ENCODE measurements around the gene NPSR1. TPM values are rescaled to one million over a fixed set of nuclear protein-coding genes. Genes with fewer than 3 reads are reported as not detected.
"Not testable (repeated sequence)": the region's sequence is repeated elsewhere in the genome, so short reads cannot be mapped to it uniquely, and the experiment has no call there.

Gene NPSR1
- total and polyA plus RNA-seq, 8 donors = not detected

DNA sequence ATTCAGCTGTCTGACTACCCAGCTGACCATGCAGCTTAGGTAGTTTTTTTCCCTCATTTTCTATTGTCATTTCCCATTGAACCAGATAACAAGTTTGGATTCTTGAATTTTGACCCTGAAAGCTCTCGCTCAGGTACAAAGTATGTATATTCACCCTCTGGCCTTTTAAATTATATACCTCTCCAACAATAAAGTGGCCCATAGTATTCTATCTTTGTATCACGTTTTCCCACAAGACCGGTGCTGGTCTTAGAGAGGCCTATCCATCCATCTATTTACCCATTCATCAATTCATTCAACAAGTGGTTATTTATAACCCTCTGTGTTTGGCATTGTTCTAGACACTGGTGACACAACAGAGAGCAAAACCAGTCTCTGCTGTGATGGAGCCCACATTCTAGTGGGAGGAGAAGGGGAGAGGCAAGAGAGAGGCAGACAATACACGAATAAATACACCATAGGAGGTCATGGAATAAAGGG is 35.2 kb upstream of the NPSR1 start:
- no peaks in the 10 kb centered on the region for H3K36me3 ChIP-seq
- intact Hi-C loops (cut with DNase I; ENCODE audit: low total_unique reads) = no loop called here
- H3K27ac ChIP-seq = no peak overlapping the region

DNA sequence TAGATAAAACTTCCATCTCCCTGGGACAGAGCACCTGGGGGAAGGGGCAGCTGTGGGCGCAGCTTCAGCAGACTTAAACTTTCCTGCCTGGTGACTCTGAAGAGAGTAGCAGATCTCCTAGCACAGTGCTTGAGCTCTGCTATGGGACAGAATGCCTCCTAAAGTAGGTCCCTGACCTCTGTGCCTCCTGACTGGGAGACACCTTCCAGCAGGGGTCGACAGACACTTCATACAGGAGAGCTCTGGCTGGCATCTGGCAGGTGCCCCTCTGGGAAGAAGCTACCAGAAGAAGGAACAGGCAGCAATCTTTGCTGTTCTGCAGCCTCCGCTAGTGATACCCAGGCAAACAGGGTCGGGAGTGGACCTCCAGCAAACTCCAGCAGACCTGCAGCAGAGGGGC is 29.4 kb upstream of the NPSR1 start:
- H3K27me3 ChIP-seq; intact Hi-C loops (cut with DNase I; ENCODE audit: low total_unique reads); H3K4me3 ChIP-seq; DNase-seq; H3K4me1 ChIP-seq; H3K27ac ChIP-seq; H3K9me3 ChIP-seq; H3K36me3 ChIP-seq: not testable (repeated sequence)
- 63 to 78% (median 74%) methylated on average over 4 of the region's 4 CpGs for WGBS, 5 donors

More for the DNA sequence above, 35.2 kb upstream of the NPSR1 start:
- Histone ChIP-seq H3K9me3 (peaks cover 0 to 5% (median 2%) of the 10 kb centered on the region in 4 donors), H3K4me3 (no peak overlapping the region), H3K27me3 (no peaks in the 10 kb centered on the region), H3K4me1 (no peaks in the 10 kb centered on the region)
- 46 to 62% (median 49%) methylated on average over 4 of the region's 4 CpGs for WGBS, 5 donors
- TF ChIP-seq EP300 (IDR thresholded peaks at IDR 0.05) (no peak), POLR2A (IDR thresholded peaks at IDR 0.05) (no peak), POLR2AphosphoS5 (IDR thresholded peaks at IDR 0.05) (no peak)
- TF ChIP-seq, protein P1, sequence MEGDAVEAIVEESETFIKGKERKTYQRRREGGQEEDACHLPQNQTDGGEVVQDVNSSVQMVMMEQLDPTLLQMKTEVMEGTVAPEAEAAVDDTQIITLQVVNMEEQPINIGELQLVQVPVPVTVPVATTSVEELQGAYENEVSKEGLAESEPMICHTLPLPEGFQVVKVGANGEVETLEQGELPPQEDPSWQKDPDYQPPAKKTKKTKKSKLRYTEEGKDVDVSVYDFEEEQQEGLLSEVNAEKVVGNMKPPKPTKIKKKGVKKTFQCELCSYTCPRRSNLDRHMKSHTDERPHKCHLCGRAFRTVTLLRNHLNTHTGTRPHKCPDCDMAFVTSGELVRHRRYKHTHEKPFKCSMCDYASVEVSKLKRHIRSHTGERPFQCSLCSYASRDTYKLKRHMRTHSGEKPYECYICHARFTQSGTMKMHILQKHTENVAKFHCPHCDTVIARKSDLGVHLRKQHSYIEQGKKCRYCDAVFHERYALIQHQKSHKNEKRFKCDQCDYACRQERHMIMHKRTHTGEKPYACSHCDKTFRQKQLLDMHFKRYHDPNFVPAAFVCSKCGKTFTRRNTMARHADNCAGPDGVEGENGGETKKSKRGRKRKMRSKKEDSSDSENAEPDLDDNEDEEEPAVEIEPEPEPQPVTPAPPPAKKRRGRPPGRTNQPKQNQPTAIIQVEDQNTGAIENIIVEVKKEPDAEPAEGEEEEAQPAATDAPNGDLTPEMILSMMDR (IDR thresholded peaks at IDR 0.05) = no peak
- DNase-seq = no peak

DNA sequence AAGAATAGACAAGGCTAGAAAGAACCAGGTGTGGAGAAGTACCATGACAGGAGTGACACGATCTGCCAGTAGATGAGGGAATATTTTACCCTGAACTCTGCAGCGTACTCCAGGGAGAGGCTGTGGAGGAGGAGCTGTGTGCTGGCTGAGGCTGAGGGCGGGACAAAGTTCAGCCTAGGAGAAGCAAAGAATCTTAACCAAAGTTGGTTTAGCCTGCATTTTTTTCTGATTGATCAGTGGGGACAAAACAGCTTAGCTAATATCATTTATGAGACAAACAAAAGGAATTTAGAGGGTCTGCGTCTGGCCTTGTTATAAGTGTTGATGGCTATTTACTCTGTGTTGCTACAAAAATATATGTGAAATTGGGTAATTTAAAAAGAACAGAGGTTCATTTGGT is 5.2 kb upstream of the NPSR1 start:
- WGBS, 5 donors = 42 to 59% (median 49%) methylated on average over 4 of the region's 4 CpGs
- peak in 1 of 2 donors; percentile 14 for DNase-seq
- TF ChIP-seq POLR2AphosphoS5 (IDR thresholded peaks at IDR 0.05) = no peak
- TF ChIP-seq EP300 (IDR thresholded peaks at IDR 0.05) = no peak
- TF ChIP-seq POLR2A (IDR thresholded peaks at IDR 0.05) = no peak
- TF ChIP-seq, protein P1 (IDR thresholded peaks at IDR 0.05) = no peak

DNA sequence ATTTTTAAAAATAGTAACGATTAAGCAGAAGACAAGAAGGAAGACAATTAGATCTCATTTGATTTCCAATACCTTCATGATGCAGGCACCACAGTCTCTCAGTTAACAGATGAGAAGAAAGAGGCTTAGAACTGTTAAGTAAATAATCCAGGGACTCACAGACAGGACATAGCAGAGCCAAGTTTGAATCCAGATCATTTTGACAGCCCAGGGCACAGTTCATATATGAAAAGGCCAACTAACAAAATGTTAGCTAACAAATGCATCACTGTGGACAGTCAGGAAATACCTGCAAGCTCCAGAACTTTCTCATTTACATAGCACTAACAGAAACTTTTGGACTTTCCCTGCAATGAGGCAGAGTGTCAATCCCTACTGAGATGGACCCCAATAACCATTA is 4.2 kb upstream of the NPSR1 start:
- Histone ChIP-seq H3K4me1 (no peaks in the 10 kb centered on the region), H3K4me3 (no peak overlapping the region), H3K36me3 (no peaks in the 10 kb centered on the region), H3K27me3 (no peaks in the 10 kb centered on the region), H3K9me3 (no peaks in the 10 kb centered on the region), H3K27ac (no peak overlapping the region)
- DNase-seq = no peak
- TF ChIP-seq EP300 (IDR thresholded peaks at IDR 0.05) = no peak
- no peak for TF ChIP-seq POLR2A (IDR thresholded peaks at IDR 0.05)
- TF ChIP-seq POLR2AphosphoS5 (IDR thresholded peaks at IDR 0.05) = no peak
- TF ChIP-seq, protein P1 (IDR thresholded peaks at IDR 0.05) = no peak
- WGBS, 5 donors = 78 to 90% (median 82%) methylated on average over 1 of the region's 1 CpG
- intact Hi-C loops (cut with DNase I; ENCODE audit: low total_unique reads) = no loop called here

More for the DNA sequence above, 5.2 kb upstream of the NPSR1 start:
- Histone ChIP-seq H3K27ac (no peak overlapping the region), H3K9me3 (no peaks in the 10 kb centered on the region), H3K4me3 (no peak overlapping the region), H3K4me1 (no peaks in the 10 kb centered on the region), H3K36me3 (no peaks in the 10 kb centered on the region), H3K27me3 (no peaks in the 10 kb centered on the region)
- intact Hi-C loops (cut with DNase I; ENCODE audit: low total_unique reads) = no loop called here

DNA sequence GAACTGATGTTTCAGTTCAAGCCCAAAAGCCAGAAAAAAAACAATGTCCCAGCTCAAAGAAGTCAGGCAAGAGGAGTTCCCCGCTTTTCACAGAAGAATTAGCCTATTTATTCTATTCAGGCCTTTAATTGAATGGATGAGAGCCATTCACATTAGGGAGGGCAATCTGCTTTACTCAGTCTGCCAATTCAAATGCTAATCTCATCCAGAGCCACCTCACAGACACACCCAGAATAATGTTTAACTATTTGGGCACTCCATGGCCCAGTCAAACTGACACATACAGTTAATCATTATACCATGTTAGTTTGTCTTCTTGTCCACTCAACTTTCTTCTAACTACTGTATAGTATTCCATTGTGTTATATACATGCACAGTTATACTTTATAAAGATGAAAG is 2.6 kb upstream of the NPSR1 start:
- intact Hi-C loops (cut with DNase I; ENCODE audit: low total_unique reads) = no loop called here
- Histone ChIP-seq H3K9me3 (no peaks in the 10 kb centered on the region), H3K4me3 (no peak overlapping the region), H3K36me3 (no peaks in the 10 kb centered on the region), H3K27ac (no peak overlapping the region), H3K4me1 (no peaks in the 10 kb centered on the region), H3K27me3 (no peaks in the 10 kb centered on the region)
- DNase-seq = no peak
- TF ChIP-seq EP300 (IDR thresholded peaks at IDR 0.05) (no peak), POLR2AphosphoS5 (IDR thresholded peaks at IDR 0.05) (no peak), POLR2A (IDR thresholded peaks at IDR 0.05) (no peak)
- TF ChIP-seq, protein P1 (IDR thresholded peaks at IDR 0.05) = no peak
- WGBS, 5 donors = 77 to 81% (median 78%) methylated on average over 1 of the region's 1 CpG
